ENCODE data around the gene FGF6.

Gene FGF6

GRCh38 chr12:4447151-4447550 lies 1.5 kb upstream of the FGF6 start:
- no peak for DNase-seq (ENCODE audit: low spot score)

- DNase-seq (ENCODE audit: low spot score) = no peak
Observed at GRCh38 chr12:4446335-4446734, 720 bp upstream of the FGF6 start.

- no peak for DNase-seq (ENCODE audit: low spot score)
Observed at GRCh38 chr12:4444031-4444430, 1.6 kb downstream of the FGF6 start.

- no peak for DNase-seq (ENCODE audit: low spot score)
Observed at GRCh38 chr12:4443616-4444015, 2.0 kb downstream of the FGF6 start.

- DNase-seq (ENCODE audit: low spot score) = no peak
Observed at GRCh38 chr12:4441355-4442335, 4.0 kb downstream of the FGF6 start.

- DNase-seq (ENCODE audit: low spot score) = no peak
Observed at GRCh38 chr12:4440187-4440941, 5.3 kb downstream of the FGF6 start.

- no peak for DNase-seq (ENCODE audit: low spot score)
Observed at GRCh38 chr12:4439736-4440135, 5.9 kb downstream of the FGF6 start.

GRCh38 chr12:4438834-4439596 lies 6.6 kb downstream of the FGF6 start:
- DNase-seq (ENCODE audit: low spot score) = peak; percentile 3

GRCh38 chr12:4435537-4435936 lies 10.1 kb downstream of the FGF6 start:
- no peak for DNase-seq (ENCODE audit: low spot score)

- no peak for DNase-seq (ENCODE audit: low spot score)
Observed at GRCh38 chr12:4434706-4435425, 10.7 kb downstream of the FGF6 start.

- DNase-seq (ENCODE audit: low spot score) = no peak
Observed at GRCh38 chr12:4434301-4434700, 11.3 kb downstream of the FGF6 start.

- no peak for DNase-seq (ENCODE audit: low spot score)
Observed at GRCh38 chr12:4433745-4434058, 11.9 kb downstream of the FGF6 start.

GRCh38 chr12:4432878-4433744 lies 12.5 kb downstream of the FGF6 start:
- DNase-seq (ENCODE audit: low spot score) = no peak

- DNase-seq (ENCODE audit: low spot score) = no peak
Observed at GRCh38 chr12:4431866-4432265, 13.7 kb downstream of the FGF6 start.

GRCh38 chr12:4431436-4431835 lies 14.2 kb downstream of the FGF6 start:
- DNase-seq (ENCODE audit: low spot score) = no peak

GRCh38 chr12:4424422-4424821 lies 21.2 kb downstream of the FGF6 start:
- no peak for DNase-seq (ENCODE audit: low spot score)

- no peak for DNase-seq (ENCODE audit: low spot score)
Observed at GRCh38 chr12:4423528-4424195, 22.0 kb downstream of the FGF6 start.

- DNase-seq (ENCODE audit: low spot score) = no peak
Observed at GRCh38 chr12:4422985-4423384, 22.6 kb downstream of the FGF6 start.

- DNase-seq (ENCODE audit: low spot score) = peak; percentile 61
Observed at GRCh38 chr12:4421590-4422031, 24.0 kb downstream of the FGF6 start.

GRCh38 chr12:4420138-4420670 lies 25.4 kb downstream of the FGF6 start:
- DNase-seq (ENCODE audit: low spot score) = no peak

Data from CD4-positive, alpha-beta T cell treated with Interleukin-2 at 100 ng/mL for 4 hours (primary cell).